ENCODE results near the gene SFT2D2. TPM values are rescaled to one million over a fixed set of nuclear protein-coding genes. Genes with fewer than 3 reads are reported as not detected.

Gene SFT2D2
- total and polyA plus RNA-seq, 2 of the 8 experiments (the other 6 are each of a cell fraction or from before 2014, with no cell fraction given): 9.0 to 29.0 TPM

- TF ChIP-seq SP2 (IDR thresholded peaks at IDR 0.05; ENCODE audit: low read length): no peak
These were observed 60.4 kb downstream of the SFT2D2 start (continued) for GRCh38 chr1:168285971-168286927.

Data from H1 (cell line).